ENCODE measurements around the gene TAPT1.

DNA sequence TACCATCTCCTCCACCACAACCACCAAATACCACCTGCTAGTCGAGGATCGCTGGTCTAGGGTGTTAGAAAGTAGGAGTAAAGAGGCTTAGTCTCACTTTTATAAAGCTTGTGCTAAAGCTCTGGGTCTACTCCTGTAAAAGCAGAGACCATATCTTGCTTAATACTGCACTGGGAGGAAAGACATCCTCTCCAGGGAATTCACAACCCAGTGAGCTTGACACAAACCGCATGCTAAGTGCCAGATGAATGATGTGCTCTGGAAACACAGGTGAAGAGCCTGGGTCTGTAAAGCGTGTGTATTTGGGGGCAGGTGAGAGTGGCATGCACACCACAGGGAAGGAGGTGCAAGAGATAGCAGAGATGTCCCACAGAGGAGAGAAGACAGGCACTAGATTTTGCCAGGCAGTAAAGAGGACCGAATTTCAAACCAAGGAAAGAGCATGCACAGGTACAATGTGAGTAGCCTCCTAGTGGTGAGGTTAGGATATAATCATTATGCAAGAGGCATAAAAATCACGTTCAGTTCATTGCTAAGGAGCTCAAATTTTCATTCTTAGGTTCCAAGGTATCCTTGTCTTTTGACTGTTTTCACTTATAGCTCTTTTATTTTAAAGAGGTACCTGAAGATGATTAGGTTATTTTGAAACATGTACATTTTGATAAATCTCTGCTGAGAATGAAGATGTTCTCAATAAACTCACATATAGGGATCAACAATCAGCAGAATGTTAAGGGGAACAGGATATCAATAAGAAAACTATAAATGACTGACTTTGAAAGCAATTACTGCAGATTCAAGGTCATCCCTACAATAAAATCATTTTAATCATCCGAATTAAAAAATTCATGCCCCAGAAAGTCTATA lies 20.7 kb downstream of the TAPT1 start:
- TF ChIP-seq POLR2AphosphoS5 (IDR thresholded peaks at IDR 0.05; ENCODE audit: low read depth, low read length) = no peak
- no peak for TF ChIP-seq POLR2A (IDR thresholded peaks at IDR 0.05; ENCODE audit: low read depth, low read length)
- TF ChIP-seq TAF1 (IDR thresholded peaks at IDR 0.05; ENCODE audit: borderline replicate concordance, low read depth, low read length) = no peak

All from GM12892 (cell line).